Medulla oblongata (tissue), 1 donor: ENCODE measurements around the gene TM2D1.
"Not testable (repeated sequence)": the region's sequence is repeated elsewhere in the genome, so short reads cannot be mapped to it uniquely, and the experiment has no call there.

Experiments
- DNase-seq: peaks from one replicate; pipeline ENCODE4 v3.0.0-alpha.2; 2015; ENCODE audit errors: extremely low spot score

TM2D1 gene

GRCh38 chr1:61718996-61719663, 5.8 kb downstream of the TM2D1 start:
- DNase-seq, result not testable (repeated sequence)

GRCh38 chr1:61711969-61712368, 13.0 kb downstream of the TM2D1 start:
- DNase-seq, result no peak

DNA sequence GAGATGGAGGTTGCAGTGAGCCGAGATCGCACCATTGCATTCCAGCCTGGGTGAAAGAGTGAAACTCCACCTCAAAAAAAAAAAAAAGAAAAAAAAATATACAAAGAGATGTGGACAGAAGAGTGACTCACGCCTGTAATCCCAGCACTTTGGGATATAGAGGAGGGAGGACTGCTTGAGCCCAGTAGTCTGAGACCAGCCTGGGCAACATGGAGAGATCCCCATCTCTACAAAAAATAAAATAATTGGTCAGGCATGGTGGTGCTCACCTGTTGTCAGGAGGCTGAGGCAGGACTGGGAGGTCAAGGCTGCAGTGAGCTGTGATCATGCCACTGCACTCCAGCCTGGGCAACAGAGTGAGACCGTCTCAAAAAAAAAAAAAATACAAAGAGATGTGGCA, 13.7 kb downstream of the TM2D1 start:
- DNase-seq, result not testable (repeated sequence)

GRCh38 chr1:61709908-61710289, 15.0 kb downstream of the TM2D1 start:
- DNase-seq, result no peak

DNA sequence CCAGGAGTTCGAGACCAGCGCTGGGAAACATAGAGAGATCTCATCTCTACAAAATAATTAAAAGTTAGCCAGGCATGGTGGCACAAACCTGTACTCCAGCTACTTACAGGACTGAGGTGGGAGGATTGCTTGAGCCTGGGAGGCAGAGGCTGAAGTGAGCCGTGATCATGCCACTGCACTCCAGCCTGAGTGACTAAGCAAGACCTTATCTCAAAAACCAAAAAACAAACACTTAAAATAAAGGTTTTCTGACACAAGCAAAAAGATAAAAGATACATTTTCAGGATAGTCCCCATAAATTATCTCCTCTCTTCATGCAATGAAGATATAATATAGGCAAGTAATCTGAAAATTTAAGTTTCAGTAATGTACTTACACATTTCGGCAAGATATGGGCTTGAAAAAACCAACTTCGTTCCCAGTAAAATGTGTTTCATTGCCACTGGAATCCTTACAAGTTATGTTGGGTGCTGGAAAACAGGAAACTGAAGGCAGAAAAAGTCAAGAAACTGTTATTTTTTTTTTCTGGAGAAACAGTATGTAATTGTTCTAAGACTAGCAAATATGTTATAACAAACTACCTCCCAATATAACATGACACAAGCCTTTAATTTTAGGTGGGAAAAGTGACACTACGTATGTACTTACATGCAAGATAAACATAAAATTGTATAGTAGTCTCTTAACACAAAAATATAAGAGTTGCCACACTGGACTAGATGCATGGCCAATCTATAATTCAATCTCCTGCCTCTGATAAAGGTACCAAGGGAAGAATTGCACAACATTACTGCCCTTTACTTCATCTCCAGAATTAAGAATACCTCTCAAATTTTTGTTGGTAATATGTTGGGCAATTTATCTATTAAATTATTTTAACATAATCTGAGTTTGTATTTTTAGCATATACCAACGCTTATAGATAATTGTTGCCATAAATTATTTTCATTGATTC, 15.7 kb downstream of the TM2D1 start:
- DNase-seq, result no peak

DNA sequence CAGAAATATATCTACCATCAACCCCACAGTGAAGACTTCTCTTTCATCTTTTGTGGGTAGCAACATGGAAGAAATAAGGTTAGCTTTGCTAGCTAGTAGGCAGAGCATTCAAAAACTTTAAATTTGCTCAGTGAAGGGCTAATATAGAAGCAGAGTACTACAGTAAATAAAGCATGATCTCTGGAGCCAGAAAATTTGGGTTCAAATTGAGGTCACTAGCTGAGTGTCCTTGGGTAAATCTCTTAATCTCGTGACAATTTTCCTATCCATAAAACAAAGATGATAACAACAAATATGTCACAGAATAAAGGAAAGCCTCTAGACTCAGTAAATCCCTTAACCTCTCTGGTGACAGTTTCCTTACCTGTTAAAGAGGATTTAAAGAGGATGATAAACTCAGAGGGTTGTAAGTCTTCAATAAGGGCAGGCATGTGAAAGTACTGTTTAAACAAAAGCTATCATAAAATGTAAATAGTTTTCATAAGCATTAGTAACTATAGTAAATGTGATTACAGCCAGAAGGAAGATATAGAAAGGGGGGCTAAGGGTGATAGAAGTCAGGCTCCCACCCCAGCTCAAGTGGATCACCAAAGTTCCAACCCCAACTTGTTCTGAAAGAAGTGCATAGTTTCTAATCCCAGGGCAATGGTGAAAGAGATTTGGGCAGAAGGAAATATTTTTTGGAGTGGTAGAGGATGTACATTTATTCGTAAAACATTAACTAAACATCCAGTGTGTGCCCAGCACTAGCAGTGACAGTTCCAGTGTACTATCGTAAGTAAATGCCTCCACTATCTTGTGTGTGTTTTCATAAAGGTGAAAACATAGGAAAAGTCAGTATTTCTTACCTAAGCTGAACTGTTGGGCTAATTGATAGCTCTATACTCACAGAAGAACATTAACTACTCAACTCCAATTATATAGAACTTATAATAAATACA, 24.8 kb downstream of the TM2D1 start:
- DNase-seq, result no peak

DNA sequence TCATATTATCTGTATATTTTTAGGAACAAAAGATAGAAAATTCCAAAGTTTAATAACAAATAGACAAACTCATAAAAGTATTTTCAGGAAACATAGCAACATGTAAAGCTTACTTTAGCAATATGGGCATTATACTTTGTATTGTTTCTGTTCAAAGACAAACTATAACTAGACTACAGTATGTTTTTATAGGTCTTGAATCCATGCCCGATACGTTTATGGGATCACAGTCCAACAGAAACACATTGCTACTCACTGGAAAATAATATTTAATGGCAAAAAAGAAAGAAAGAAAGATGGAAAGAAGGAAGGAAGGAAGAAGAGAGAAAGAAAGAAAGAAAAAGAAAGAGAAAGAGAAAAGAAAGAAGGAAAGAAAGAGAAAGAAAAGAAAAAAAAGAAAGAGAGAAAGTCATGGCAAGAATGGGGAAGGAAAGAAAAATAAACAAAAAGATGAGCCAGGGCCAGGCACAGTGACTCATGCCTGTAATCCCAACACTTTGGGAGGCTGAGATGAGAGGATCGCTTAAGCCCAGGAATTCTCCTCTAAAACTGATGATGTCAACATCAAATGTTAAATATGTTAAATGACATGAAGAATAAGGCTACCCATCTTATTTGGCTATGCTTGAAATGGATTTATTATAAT, 32.7 kb downstream of the TM2D1 start:
- DNase-seq, result no peak

- DNase-seq, result no peak
Measured at GRCh38 chr1:61687901-61688300, 37.0 kb downstream of the TM2D1 start.

DNA sequence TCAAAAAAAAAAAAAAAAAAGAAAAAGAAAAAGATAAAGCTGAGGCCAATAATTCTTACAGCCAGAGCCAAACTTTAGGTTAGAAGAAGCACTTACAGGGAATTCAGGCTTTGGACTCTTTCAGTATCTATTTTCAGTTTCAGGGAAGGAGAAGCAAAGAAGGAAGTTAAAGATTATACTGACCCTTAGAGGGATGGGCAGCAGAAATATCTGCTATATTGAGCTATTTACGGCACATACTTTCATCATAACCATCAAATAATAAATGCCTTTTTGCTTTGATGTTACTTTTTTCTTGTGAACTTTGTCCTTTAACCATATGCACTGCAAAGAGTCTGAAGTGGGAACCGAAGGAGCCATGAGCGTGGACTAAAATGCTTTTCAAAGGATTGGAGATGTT, 42.0 kb downstream of the TM2D1 start:
- no peak for DNase-seq

- DNase-seq, result no peak
Measured at GRCh38 chr1:61680500-61680899, 44.4 kb downstream of the TM2D1 start.

DNA sequence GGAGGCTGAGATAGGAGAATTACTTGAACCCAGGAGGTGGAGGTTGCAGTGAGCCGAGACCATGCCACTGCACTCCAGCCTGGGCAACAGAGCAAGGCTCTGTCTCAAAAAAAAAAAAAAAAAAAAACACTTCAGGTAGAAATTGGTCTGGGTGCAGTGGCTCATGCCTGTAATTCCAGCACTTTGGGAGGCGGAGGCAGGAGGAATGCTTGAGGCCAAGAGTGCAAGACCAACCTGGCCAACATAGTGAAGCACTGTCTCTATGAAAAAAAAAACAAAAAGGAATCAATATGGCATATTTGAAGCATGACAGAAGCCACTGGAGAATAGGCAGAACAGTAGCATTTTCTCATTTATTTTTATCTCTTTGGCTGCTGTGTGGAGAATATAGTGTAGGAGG, 48.1 kb downstream of the TM2D1 start:
- not testable (repeated sequence) for DNase-seq

DNA sequence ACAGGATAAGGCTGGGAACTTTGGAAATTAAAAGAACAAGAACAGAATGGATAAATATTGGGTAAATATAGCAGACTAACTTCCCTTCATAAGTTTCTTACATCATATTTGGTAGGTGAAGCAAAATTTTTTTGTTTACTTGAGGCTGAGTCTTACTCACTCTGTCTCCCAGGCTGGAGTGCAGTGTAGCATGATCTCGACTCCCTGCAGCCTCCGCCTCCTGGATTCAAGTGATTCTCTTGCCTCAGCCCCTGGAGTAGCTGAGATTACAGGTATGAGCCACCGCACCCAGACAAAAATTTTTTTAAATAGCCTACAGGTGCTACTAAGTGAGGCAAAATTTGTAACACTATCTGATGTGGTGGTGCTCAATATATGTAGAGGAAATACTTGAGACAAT, 50.7 kb downstream of the TM2D1 start:
- no peak for DNase-seq

- no peak for DNase-seq
Measured at GRCh38 chr1:61672376-61672775, 52.6 kb downstream of the TM2D1 start.

GRCh38 chr1:61670445-61670844, 54.5 kb downstream of the TM2D1 start:
- DNase-seq, result no peak

- no peak for DNase-seq
Measured at GRCh38 chr1:61670016-61670415, 54.9 kb downstream of the TM2D1 start.

GRCh38 chr1:61659061-61659460, 65.9 kb downstream of the TM2D1 start:
- DNase-seq, result no peak

DNA sequence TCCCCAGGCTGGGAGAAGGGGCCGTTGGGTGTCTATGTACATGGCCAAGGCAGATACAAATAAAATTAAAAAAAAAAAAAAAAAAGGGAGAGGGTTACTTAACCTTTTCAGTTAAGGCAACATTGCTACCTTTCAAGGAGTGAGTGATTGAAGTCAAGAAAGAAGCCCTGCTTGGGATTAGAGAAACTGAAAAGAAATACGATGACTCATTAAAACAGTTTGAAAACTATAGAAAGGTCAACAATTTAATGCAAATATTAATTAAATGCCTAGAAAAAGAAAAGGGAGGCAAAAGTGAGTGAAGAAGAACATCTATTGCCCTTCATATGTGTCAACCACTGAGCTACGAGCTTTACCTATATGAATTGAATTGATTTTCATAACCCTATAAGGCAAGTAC, 69.5 kb downstream of the TM2D1 start:
- DNase-seq, result no peak

DNA sequence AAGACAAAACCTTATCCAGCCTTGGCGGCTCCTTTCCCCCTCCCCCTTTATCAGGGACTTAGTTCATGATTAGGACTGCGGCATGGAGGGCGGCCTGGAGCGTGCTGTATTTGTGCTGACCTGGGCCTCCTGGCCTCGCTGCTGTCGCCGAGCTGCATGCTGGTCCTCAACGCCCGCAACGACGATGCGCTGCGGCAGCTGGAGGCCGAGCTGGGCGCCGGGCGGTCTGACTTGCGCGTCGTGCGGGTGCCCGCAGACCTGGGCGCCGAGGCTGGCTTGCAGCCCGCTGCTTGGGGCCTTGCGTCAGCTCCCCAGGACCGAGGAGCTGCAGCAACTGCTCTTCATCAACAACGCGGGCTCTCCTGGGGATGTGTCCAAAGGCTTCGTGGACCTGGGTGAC, 70.9 kb downstream of the TM2D1 start:
- no peak for DNase-seq

DNA sequence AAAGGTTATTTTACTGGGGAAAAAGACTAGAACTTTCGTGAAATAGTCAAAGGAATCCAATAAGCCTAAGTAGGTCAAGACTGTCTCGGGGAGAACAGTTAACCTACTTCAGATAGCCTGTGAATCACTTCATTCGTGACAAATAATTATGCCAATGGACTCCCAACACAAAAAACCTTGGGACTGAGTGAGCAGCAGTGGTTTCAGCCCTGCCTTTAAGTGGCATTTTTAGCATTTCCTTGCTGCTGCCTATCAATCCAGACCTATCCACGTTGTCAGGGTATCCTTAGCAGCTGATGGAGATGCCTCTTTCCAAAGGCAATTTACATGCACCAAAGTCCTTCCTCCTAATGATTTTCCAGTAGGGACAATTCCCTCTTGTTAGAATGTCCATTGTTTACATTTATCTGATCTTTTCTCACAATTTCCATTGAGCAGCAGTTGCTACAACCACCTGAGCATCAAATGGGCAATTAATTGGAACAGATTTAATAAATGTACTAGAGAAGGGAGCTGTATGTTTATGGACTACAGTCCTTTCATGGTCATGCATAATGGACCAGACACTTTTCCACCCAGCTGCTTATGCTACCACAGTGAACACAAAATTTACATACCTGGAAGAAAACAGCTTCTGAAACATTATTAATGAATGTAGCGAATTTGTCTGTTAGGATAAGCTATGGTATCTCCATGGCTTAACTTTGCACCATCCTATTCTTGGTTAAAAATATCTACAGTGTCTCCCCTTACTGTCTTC, 75.8 kb downstream of the TM2D1 start:
- DNase-seq, result no peak

GRCh38 chr1:61647142-61647541, 77.8 kb downstream of the TM2D1 start:
- no peak for DNase-seq

- DNase-seq, result no peak
Measured at GRCh38 chr1:61645476-61645875, 79.5 kb downstream of the TM2D1 start.
